Measurements from ENCODE around the gene C1QTNF1.
"Not testable (repeated sequence)": the region's sequence is repeated elsewhere in the genome, so short reads cannot be mapped to it uniquely, and the experiment has no call there.

C1QTNF1 gene

GRCh38 chr17:79026376-79027273 is 2.7 kb downstream of the C1QTNF1 start:
- no peak for DNase-seq

GRCh38 chr17:79027274-79027924 is 3.4 kb downstream of the C1QTNF1 start:
- no peak for DNase-seq

GRCh38 chr17:79027925-79028491 is 4.0 kb downstream of the C1QTNF1 start:
- DNase-seq = no peak

GRCh38 chr17:79028496-79029326 is 4.7 kb downstream of the C1QTNF1 start:
- DNase-seq = no peak

- no peak for DNase-seq
Observed at GRCh38 chr17:79029327-79030009, 5.5 kb downstream of the C1QTNF1 start.

GRCh38 chr17:79030636-79031035 is 6.7 kb downstream of the C1QTNF1 start:
- DNase-seq = not testable (repeated sequence)

GRCh38 chr17:79031996-79032875 is 8.3 kb downstream of the C1QTNF1 start:
- no peak for DNase-seq

- no peak for DNase-seq
Observed at GRCh38 chr17:79033046-79033616, 9.2 kb downstream of the C1QTNF1 start.

GRCh38 chr17:79033741-79034501 is 10.0 kb downstream of the C1QTNF1 start:
- no peak for DNase-seq

GRCh38 chr17:79034931-79035485 is 11.0 kb downstream of the C1QTNF1 start:
- DNase-seq = no peak

GRCh38 chr17:79035686-79036085 is 11.7 kb downstream of the C1QTNF1 start:
- no peak for DNase-seq

GRCh38 chr17:79036181-79036580 is 12.2 kb downstream of the C1QTNF1 start:
- no peak for DNase-seq

GRCh38 chr17:79036596-79036995 is 12.6 kb downstream of the C1QTNF1 start:
- no peak for DNase-seq

GRCh38 chr17:79038545-79039135 is 14.7 kb downstream of the C1QTNF1 start:
- DNase-seq = no peak

- no peak for DNase-seq
Observed at GRCh38 chr17:79039171-79039570, 15.2 kb downstream of the C1QTNF1 start.

- DNase-seq = no peak
Observed at GRCh38 chr17:79039886-79040285, 15.9 kb downstream of the C1QTNF1 start.

GRCh38 chr17:79041041-79041570 is 17.1 kb downstream of the C1QTNF1 start:
- DNase-seq = no peak

- no peak for DNase-seq
Observed at GRCh38 chr17:79041723-79042420, 17.9 kb downstream of the C1QTNF1 start.
